Vagina (tissue), 2 donors: ENCODE measurements around the gene SORCS2.

Experiments
- POLR2A ChIP-seq, 2 donors: fragments of 450-650 bp; IDR thresholded peaks; one replicate each; pipeline ENCODE4 v1.6.1; 2017; ENCODE audit warnings: antibody characterized with exemption in 2 of 2, mild to moderate bottlenecking in 2 of 2, moderate library complexity in 2 of 2
- TF ChIP-seq, protein P1 (sequence below), 3 experiments: fragments of 450-650 bp in 2 of 3; fragments of 200-600 bp in 1 of 3; sonication (generic) in 1 of 3; IDR thresholded peaks; one replicate each; pipeline ENCODE4 v1.5.1; 2017 to 2019; ENCODE audit warnings: antibody characterized with exemption in 3 of 3, mild to moderate bottlenecking in 2 of 3, moderate library complexity in 2 of 3

DNA sequence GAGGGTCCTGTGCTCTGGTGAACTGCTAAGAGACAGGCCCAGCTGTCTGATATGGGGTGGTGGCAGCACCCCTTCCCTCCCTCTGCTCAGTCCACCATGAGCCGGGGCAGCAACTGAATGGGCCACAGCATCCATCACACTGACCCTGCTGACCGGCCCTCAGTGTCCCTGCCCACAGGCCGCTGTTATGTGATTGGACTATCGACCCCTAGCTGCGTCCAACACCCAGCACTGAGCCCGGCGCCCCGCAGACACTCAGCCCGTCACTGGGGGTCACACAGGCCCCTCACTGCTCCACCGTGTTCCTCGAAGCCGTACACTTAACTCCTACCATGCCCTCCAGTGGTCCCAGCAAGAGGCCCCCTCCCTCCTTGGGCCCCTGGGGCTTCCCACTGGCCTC, 331.2 kb downstream of the SORCS2 start:
- TF ChIP-seq, protein P1, sequence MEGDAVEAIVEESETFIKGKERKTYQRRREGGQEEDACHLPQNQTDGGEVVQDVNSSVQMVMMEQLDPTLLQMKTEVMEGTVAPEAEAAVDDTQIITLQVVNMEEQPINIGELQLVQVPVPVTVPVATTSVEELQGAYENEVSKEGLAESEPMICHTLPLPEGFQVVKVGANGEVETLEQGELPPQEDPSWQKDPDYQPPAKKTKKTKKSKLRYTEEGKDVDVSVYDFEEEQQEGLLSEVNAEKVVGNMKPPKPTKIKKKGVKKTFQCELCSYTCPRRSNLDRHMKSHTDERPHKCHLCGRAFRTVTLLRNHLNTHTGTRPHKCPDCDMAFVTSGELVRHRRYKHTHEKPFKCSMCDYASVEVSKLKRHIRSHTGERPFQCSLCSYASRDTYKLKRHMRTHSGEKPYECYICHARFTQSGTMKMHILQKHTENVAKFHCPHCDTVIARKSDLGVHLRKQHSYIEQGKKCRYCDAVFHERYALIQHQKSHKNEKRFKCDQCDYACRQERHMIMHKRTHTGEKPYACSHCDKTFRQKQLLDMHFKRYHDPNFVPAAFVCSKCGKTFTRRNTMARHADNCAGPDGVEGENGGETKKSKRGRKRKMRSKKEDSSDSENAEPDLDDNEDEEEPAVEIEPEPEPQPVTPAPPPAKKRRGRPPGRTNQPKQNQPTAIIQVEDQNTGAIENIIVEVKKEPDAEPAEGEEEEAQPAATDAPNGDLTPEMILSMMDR (IDR thresholded peaks at IDR 0.05), result no peak
- no peak for TF ChIP-seq POLR2A (IDR thresholded peaks at IDR 0.05)
